Stimulated activated memory B cell treated with anti-CD40 and anti-IgM and Interleukin-4, amounts not matched to agents 10 μg/mL and 1 μg/mL and 100 μg/mL, for 72 hours (primary cell): ENCODE measurements around the gene SAMD10.
"Not testable (repeated sequence)": the region's sequence is repeated elsewhere in the genome, so short reads cannot be mapped to it uniquely, and the experiment has no call there.

Source experiments
- ATAC-seq: fragments of 150-1000 bp; cut with Tn5 transposase; 2 replicates; pipeline ENCODE4 v1.10.0; 2021
- H3K27ac Mint-ChIP-seq: one replicate; pipeline ENCODE4 v1.8.0; 2022; ENCODE audit warnings: mild to moderate bottlenecking, mixed read lengths
- H3K27me3 Mint-ChIP-seq: one replicate; pipeline ENCODE4 v1.8.0; 2022; ENCODE audit warnings: mixed read lengths
- H3K36me3 Mint-ChIP-seq: one replicate; pipeline ENCODE4 v1.8.0; 2022; ENCODE audit warnings: mixed read lengths
- H3K4me1 Mint-ChIP-seq: one replicate; pipeline ENCODE4 v1.8.0; 2022; ENCODE audit warnings: mixed read lengths
- H3K4me3 Mint-ChIP-seq: one replicate; pipeline ENCODE4 v1.8.0; 2022; ENCODE audit warnings: mild to moderate bottlenecking, moderate library complexity, mixed read lengths
- H3K9me3 Mint-ChIP-seq: one replicate; pipeline ENCODE4 v1.8.0; 2022; ENCODE audit warnings: mixed read lengths

SAMD10 gene

DNA sequence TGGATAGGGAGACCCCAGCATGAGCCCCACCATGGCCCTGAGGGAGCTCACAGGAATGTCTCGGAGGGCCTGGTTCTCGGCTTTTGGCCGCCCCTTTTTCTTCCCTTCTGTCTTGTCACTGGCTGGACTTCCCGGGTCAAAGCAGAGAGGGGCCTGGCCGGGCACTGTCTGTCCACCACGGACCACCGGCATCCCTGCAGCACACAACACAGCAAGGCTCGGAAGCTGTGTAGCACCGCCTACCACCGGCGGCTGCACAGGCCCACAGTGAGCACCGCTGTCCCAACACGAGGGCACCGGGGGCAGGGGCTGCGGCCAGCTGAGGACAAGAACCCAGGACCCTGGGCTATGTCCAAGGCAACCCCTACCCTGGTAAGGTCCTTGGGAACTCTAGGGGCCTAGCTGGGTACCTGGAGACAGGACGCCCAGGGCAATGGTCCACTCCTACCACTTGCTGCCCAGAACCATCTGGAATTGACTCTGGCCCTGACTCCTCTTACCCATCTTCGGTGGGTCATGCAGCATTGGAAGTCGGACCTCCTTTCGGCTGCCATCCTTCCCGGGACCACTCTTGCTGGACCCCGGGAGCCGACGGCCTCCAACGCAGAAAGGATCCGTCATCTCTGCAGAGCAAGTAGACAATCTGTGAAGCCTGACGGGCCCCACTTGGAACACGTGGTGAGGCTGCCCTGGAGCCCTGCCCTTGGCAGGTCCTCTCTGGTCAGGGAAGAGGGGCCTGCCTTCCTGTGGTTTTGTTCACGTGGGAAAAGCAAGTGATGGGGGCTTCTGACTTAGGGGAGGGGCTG, 11.9 kb downstream of the SAMD10 start:
- Mint-ChIP-seq H3K36me3 (peaks cover 26% of the 10 kb centered on the region), H3K27me3 (no peaks in the 10 kb centered on the region), H3K9me3 (peaks cover 5% of the 10 kb centered on the region), H3K4me3 (no peak overlapping the region), H3K4me1 (peaks cover 22% of the 10 kb centered on the region), H3K27ac (peak overlapping the region; percentile 77)
- ATAC-seq, result no peak

DNA sequence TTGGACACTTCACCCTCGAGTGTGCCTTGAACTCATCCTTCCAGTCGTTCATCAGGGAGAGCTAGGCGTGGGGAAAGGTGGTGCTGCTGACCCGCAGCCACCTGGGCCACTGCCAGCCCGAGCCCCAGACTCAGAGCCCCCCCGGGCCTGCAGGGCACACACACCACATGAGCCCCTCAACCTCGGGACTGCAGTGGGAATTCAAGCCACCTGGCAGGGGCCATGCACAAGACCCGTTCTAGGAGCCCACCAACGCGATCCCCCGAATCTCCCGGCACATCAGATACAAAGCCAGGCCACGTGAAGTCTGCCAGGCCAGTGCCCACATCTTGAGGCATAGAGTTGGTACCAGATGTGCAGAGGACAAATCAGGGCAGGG, 12.5 kb downstream of the SAMD10 start:
- Mint-ChIP-seq H3K4me3 (no peak overlapping the region), H3K36me3 (peaks cover 32% of the 10 kb centered on the region), H3K9me3 (peaks cover 5% of the 10 kb centered on the region), H3K27ac (no peak overlapping the region), H3K4me1 (peaks cover 22% of the 10 kb centered on the region), H3K27me3 (no peaks in the 10 kb centered on the region)
- ATAC-seq, result no peak

DNA sequence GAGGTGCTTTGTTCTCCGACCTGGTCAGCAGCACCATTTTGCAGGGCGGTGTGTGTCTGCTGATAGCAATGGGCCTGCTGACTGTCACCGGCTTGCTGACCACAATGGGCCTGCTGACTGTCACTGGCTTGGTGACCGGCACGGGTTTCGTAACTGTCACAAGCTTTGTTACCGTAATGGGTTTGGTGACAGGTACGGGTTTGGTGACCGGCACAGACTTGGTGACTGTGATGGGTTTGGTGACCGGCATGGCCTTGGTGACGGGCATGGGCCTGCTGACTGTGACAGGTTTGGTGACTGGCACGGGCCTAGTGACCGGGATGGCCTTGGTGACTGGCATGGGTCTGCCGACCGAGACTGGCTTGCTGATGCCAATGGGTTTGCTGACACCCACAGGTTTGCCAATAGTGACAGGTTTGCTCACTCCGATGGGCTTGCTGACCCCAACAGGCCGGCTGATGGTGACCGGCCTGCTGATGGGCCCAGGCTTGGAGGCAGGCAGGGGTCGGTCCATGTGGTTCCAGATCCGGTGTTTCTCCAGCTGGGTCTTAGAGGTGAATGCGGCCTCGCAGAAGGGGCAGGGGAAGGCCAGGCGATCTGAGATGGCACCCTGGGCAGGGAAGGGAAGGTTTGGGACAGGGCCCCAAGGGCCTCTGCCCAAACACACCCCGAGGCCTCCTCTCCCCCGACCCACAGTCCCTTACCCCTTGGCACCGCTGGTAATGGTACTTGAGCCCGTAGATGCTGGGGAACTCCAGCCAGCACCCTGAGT, 13.1 kb downstream of the SAMD10 start:
- Mint-ChIP-seq H3K4me3 (no peak overlapping the region), H3K9me3 (peaks cover 5% of the 10 kb centered on the region), H3K27me3 (no peaks in the 10 kb centered on the region), H3K36me3 (peaks cover 38% of the 10 kb centered on the region), H3K4me1 (peaks cover 22% of the 10 kb centered on the region), H3K27ac (no peak overlapping the region)
- no peak for ATAC-seq

DNA sequence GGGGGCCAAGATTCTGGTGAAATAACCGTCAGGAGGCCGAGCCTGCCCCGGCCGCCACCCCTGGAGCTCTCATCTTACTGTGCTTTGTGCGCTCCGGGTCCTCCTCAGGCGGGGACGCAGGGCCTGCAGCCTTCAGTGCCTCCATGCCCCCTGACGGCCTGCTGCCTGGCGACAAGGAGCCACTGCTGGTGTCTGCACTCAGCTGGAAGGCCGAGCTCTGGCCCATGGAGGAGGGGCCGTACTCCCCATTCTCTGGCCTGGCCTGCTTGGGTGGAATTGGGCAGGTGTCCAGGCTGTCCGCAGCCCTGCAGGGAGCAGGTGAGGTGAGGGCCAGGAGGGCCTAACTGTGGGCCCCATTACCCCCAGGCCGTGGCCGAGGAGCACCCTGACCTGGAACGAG, 15.0 kb downstream of the SAMD10 start:
- H3K36me3 Mint-ChIP-seq, result peaks cover 41% of the 10 kb centered on the region
- peaks cover 9% of the 10 kb centered on the region for H3K4me1 Mint-ChIP-seq
- peaks cover 5% of the 10 kb centered on the region for H3K9me3 Mint-ChIP-seq
- H3K27me3 Mint-ChIP-seq, result no peaks in the 10 kb centered on the region
- no peak overlapping the region for H3K4me3 Mint-ChIP-seq
- H3K27ac Mint-ChIP-seq, result no peak overlapping the region
- no peak for ATAC-seq

DNA sequence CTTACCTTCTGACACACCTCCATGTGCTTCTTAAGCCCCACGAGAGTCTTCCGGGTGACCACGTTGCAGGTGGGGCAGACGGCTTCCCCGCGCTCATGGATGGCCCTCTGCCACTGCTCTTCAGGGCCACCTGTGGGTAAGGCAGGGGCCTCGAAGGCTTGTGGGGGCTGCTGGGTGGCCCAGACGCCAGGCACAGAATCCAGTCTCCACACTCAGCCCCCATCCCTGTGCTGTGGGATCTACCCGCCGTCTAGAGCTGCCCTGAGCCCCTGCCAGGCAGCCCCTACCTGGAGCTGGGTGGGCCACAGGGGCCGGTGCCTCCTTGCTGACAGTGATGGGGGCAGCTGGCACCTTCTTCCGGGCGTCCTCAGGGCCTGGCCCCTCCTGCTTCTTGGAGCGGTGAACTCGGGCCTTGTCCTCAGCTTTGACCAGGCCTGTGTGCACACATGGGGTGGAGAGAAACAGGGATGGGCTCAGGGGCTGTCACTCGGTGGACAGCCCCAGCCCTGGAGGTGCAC, 15.6 kb downstream of the SAMD10 start:
- Mint-ChIP-seq H3K9me3 (peaks cover 5% of the 10 kb centered on the region), H3K36me3 (peaks cover 46% of the 10 kb centered on the region), H3K27me3 (no peaks in the 10 kb centered on the region), H3K27ac (no peak overlapping the region), H3K4me1 (peaks cover 8% of the 10 kb centered on the region), H3K4me3 (no peak overlapping the region)
- ATAC-seq, result no peak

DNA sequence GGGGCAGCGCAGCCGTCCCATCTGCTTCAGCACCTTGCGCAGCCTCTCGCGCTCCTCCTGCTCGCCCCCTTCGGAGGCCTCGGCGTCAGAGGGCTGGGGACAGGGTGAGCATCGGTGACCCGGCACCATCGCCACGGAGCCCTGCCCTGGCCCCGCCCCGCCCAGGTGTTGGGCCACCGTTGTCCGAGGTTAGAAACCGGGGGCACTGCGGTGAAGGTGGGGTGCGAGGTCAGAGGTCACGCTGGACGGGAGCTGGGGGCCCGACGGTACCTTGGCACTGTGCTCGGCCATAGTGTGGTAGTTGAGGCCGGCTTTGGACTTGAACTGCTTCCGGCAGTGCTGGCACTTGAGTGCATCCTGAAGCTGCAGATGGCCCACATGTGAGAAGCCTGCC, 16.1 kb downstream of the SAMD10 start:
- ATAC-seq, result no peak
- H3K4me3 Mint-ChIP-seq, result no peak overlapping the region
- no peaks in the 10 kb centered on the region for H3K27me3 Mint-ChIP-seq
- peaks cover 5% of the 10 kb centered on the region for H3K9me3 Mint-ChIP-seq
- H3K27ac Mint-ChIP-seq, result no peak overlapping the region
- H3K36me3 Mint-ChIP-seq, result peaks cover 46% of the 10 kb centered on the region
- H3K4me1 Mint-ChIP-seq, result peaks cover 8% of the 10 kb centered on the region

DNA sequence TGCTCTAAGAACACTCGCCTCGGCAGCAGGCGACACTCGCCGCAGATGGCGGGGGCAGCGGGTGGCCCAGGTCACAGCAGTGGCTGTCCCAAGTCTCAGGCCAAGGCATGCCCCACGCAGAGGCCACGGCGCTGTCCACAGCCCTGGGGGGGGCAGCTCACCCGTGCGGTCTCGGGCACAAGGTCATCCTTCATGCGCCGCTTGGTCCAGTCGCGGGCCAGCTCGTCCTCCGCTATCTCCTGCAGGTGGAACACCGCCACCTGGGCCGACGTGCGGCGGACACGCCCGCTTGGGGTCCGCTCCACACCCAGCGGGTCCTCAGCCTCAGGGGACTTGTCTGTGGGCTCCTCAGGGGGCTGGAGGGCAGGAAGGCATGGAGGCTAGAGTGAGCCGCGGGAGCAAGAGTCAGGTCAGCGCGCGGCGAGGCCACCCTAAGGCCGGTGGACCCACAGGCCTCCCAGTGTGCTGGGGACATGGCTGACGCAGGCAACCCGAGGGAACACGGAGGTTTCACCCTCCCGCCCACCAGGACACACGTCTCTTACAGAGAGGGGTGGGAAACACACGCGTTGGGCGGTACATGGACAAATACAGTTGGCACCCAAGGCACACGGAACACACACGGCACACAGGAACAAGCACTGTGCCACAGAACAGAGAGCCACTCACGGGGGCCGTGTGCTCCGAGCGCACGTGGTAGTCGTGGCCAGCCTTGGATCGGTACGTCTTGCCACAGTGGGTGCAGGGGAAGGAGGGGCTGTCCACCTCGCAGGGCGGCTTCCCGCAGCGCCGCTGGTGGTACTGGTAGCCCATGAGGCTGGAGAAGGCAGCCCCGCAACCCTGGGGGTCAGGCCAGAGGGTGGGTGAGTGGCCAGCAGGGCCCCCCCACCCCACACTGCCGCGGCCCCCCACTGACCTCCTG, 16.8 kb downstream of the SAMD10 start:
- Mint-ChIP-seq H3K4me1 (peaks cover 14% of the 10 kb centered on the region), H3K27me3 (no peaks in the 10 kb centered on the region), H3K36me3 (peaks cover 46% of the 10 kb centered on the region), H3K9me3 (peaks cover 5% of the 10 kb centered on the region), H3K4me3 (no peak overlapping the region), H3K27ac (no peak overlapping the region)
- ATAC-seq, result no peak

DNA sequence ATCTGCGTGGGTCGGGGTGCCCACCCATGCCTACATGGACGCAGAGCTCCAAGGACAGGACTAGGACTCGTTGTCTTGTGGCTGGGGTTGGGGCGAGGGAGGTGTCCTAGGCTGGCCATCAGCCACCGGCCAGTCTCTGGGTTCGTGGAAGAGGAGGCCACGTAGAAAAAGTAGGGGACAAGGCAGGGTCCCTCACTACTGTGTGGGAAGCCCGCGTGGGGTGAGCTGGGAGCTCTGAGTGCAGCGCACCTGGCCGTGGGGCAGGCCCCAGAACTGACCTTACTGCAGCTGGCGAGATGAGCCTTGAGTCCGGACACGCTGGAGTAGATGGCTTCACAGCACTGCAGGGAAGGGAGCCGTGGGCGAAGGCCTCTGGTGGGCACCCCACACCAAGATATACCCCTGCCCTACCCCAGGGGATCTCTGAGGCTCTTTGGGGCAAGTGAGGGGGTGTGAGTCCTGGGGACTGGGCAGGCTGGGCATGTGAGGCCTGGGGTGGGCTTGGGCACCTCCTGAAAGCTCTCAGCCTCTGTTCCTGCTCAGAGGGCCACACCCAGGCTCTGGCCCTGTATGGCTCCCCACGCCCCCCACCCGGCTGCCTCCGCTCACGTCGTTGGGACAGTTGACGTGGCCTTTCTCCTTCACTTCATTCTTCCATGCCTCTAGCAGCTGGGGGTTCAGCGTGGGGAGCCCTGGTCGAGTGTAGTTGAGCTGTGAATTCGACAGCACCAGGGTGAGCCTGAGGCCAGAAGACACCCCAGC, 17.6 kb downstream of the SAMD10 start:
- no peak for ATAC-seq
- Mint-ChIP-seq H3K4me1 (peaks cover 22% of the 10 kb centered on the region), H3K4me3 (no peak overlapping the region), H3K27ac (no peak overlapping the region), H3K27me3 (no peaks in the 10 kb centered on the region), H3K9me3 (peaks cover 5% of the 10 kb centered on the region), H3K36me3 (peaks cover 46% of the 10 kb centered on the region)

DNA sequence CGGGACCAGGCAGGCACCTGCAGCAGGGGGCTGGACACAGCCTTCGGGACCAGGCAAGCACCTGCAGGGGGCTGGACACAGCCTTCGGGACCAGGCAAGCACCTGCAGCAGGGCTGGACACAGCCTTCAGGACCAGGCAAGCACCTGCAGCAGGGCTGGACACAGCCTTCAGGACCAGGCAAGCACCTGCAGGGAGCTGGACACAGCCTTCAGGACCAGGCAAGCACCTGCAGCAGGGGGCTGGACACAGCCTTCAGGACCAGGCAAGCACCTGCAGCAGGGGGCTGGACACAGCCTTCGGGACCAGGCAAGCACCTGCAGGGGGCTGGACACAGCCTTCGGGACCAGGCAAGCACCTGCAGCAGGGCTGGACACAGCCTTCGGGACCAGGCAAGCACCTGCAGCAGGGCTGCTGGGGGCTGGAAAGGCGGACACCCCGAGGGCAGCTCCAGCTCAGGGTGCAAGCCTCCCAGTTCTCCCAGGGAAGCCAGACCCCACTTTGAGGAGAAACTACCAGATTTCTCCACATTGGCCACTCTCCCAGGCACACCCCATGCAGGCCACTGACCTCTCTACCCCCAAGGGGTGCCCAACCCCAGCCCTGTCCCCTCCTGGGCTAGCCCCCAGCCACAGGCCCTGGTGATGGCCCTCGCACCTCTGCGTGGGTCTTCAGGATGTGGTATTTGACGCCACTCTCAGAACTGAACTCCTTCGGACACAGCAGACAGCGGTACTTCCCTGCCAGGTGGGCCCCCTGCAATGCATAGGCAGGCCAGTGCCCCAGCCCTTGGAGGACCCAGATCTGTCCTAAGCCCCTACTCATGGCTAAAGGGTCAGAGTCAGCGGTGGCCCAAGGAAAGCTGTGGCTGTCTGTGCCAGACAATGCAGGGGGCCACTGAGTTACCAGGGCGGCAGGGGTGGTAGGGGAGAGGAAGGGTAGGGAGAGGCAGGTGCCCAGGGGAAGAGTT, 18.5 kb downstream of the SAMD10 start:
- H3K4me3 Mint-ChIP-seq, H3K27me3 Mint-ChIP-seq, ATAC-seq, H3K27ac Mint-ChIP-seq, H3K9me3 Mint-ChIP-seq: not testable (repeated sequence)
- Mint-ChIP-seq H3K36me3 (peaks cover 43% of the 10 kb centered on the region), H3K4me1 (peaks cover 22% of the 10 kb centered on the region)

DNA sequence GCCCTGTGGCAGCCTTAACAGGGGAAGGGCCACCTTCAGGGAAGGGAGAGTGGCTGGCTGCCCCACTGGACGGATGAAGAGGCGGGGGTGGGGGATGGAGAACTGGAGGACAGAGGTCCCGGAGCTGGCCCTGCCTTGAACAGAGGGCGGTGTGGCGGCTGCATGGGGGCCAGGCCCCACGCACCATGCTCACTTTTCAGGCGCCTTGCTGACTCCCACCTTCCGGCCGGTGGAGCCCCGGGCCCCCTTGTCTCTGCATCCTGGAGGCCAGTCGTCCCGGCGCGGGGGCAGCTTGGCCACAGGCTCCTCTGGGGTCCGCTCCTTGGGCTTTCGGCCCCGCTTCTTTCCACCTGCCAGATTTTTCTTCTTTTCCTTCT, 19.8 kb downstream of the SAMD10 start:
- peaks cover 40% of the 10 kb centered on the region for H3K36me3 Mint-ChIP-seq
- H3K4me3 Mint-ChIP-seq, result no peak overlapping the region
- H3K9me3 Mint-ChIP-seq, result no peaks in the 10 kb centered on the region
- H3K4me1 Mint-ChIP-seq, result peaks cover 29% of the 10 kb centered on the region
- H3K27ac Mint-ChIP-seq, result no peak overlapping the region
- no peak for ATAC-seq
- no peaks in the 10 kb centered on the region for H3K27me3 Mint-ChIP-seq

DNA sequence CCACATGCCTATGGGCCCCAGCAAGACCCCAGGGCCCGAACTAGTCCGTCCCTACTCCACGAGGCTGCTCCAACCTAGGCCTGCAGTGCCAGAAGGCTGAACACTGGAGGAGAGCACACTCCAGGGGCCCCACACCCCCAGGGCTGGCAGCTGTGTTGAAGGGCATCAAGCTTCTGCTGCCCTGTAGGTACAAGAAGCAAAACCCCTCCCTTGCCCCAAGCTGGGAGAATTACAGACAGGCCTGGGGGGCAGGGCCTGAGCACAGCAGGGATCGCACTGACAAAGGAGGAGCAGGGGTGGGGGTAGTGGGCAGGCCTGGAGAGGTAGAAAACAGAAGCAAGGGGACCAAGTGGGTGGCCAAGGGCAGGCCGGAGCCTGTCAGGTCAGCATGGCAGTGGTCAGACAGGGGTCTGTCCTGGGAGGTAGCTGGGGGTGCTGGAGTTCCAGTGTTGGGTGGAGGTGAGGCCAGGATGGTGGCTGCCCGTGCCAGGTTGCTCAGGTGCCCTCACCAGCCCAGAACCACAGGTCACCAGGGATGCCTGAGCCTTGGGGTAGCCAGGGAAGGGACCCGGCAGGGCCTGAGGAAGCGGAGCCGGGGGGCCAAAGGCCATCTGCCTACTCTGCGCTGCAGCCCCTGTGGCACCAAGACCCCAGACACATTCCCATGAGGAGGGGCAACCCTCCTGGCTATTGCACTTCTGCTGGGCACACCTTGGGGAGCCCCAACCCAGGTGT, 20.3 kb downstream of the SAMD10 start:
- Mint-ChIP-seq H3K27me3 (no peaks in the 10 kb centered on the region), H3K9me3 (no peaks in the 10 kb centered on the region), H3K4me3 (no peak overlapping the region), H3K36me3 (peaks cover 35% of the 10 kb centered on the region), H3K27ac (no peak overlapping the region), H3K4me1 (peaks cover 35% of the 10 kb centered on the region)
- no peak for ATAC-seq

DNA sequence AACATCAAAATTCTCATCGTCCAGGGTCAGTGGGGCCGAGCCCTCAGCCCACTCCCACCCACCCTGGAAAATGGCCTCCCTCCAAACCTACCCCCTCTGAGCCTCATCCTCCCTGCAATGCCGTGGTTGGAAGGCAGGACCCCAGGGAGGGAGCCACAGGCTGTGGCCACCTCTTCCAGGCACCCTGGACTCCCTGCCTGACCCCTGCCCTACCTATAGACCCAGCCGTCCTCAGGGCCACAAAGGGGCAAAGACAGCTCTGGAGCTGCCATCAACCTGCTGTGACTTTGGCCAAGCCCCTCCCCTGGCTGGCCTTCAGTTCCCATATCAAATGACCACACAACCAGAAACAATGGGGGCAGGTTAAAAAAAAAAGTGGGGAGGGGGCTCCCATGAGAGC, 21.0 kb downstream of the SAMD10 start:
- Mint-ChIP-seq H3K36me3 (peaks cover 28% of the 10 kb centered on the region), H3K27me3 (no peaks in the 10 kb centered on the region), H3K4me1 (peaks cover 41% of the 10 kb centered on the region), H3K27ac (no peak overlapping the region), H3K4me3 (no peak overlapping the region), H3K9me3 (no peaks in the 10 kb centered on the region)
- no peak for ATAC-seq
